Measurements from ENCODE around the gene ICAM3. TPM values are rescaled to one million over a fixed set of nuclear protein-coding genes. Genes with fewer than 3 reads are reported as not detected.

Gene ICAM3
- total RNA-seq, 6 donors from 2014 or later = 12.7 to 53.9 (median 20.5) TPM

GRCh38 chr19:10362259-10362658 lies 22.8 kb upstream of the ICAM3 start:
- Histone ChIP-seq H3K4me3 (no peak overlapping the region), H3K36me3 (peaks cover 34 to 99% (median 89%) of the 10 kb centered on the region in 4 donors), H3K27ac (no peak overlapping the region), H3K4me1 (no peaks in the 10 kb centered on the region), H3K9me3 (no peaks in the 10 kb centered on the region), H3K27me3 (no peaks in the 10 kb centered on the region)
- 97% methylated on average over 18 of the region's 18 CpGs; no CpG with 5 or more reads in 1 of the 2 donors for WGBS, 2 donors
- no peak for TF ChIP-seq EP300 (IDR thresholded peaks at IDR 0.05)
- TF ChIP-seq, protein P1, sequence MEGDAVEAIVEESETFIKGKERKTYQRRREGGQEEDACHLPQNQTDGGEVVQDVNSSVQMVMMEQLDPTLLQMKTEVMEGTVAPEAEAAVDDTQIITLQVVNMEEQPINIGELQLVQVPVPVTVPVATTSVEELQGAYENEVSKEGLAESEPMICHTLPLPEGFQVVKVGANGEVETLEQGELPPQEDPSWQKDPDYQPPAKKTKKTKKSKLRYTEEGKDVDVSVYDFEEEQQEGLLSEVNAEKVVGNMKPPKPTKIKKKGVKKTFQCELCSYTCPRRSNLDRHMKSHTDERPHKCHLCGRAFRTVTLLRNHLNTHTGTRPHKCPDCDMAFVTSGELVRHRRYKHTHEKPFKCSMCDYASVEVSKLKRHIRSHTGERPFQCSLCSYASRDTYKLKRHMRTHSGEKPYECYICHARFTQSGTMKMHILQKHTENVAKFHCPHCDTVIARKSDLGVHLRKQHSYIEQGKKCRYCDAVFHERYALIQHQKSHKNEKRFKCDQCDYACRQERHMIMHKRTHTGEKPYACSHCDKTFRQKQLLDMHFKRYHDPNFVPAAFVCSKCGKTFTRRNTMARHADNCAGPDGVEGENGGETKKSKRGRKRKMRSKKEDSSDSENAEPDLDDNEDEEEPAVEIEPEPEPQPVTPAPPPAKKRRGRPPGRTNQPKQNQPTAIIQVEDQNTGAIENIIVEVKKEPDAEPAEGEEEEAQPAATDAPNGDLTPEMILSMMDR (IDR thresholded peaks at IDR 0.05) = no peak
- no peak for TF ChIP-seq POLR2A (IDR thresholded peaks at IDR 0.05)
- no peak for TF ChIP-seq POLR2AphosphoS5 (IDR thresholded peaks at IDR 0.05)
- peak in 1 of 2 donors; percentile 62 for DNase-seq
- ATAC-seq (ENCODE audit: low FRiP score in 2 of 2) = no peak

DNA sequence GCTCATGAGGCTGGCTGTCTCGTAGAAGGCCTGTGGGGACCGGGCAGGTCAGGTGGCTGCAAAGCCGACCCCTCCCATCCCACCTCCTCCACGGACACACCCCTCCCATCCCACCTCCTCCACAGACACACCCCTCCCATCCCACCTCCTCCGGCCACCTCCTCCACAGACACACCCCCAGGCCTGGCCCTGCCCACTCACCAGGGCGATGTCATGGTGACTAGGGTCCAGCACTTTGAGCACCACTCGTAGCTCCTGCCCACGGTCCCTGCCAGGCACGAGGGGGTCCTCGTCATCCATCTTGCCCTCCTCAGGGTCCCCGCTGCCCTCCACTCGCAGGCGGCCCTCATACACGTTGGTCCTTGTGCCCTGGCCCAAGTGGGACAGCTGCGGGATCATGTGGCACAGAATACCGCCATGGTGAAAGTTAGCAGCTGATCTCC lies 22.2 kb upstream of the ICAM3 start:
- DNase-seq (peak in 1 of 2 donors; percentile 51), ATAC-seq (ENCODE audit: low FRiP score in 2 of 2) (no peak)
- Histone ChIP-seq H3K27ac (no peak overlapping the region), H3K27me3 (no peaks in the 10 kb centered on the region), H3K4me1 (no peaks in the 10 kb centered on the region), H3K9me3 (no peaks in the 10 kb centered on the region), H3K4me3 (no peak overlapping the region), H3K36me3 (peaks cover 30 to 97% (median 88%) of the 10 kb centered on the region in 4 donors)
- TF ChIP-seq, protein P1 (IDR thresholded peaks at IDR 0.05) = no peak
- TF ChIP-seq POLR2AphosphoS5 (IDR thresholded peaks at IDR 0.05) (no peak), EP300 (IDR thresholded peaks at IDR 0.05) (no peak), POLR2A (IDR thresholded peaks at IDR 0.05) (no peak)
- WGBS, 2 donors = 90 to 92% methylated on average over 10 to 16 of the region's 16 CpGs

DNA sequence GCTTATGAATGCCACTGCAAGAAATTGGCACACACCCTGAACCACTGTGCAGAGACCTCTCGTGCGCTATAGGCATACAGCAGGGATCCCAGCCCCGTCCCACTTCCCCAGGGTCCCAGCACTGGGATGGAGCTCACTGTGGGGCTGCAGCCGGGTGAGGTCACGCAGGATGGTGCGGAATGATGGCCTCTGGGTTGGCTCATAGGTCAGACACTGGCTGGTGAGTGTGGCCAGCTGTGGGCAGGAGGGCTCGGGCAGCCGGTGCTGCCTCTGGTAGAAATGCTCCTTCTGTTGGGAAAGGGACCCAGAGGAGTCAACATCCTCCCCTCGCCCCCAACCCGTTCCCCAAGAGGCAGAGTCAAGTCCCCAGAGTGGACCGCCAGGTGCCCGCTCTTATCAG lies 17.0 kb upstream of the ICAM3 start:
- no peaks in the 10 kb centered on the region for H3K9me3 ChIP-seq
- H3K4me1 ChIP-seq = no peaks in the 10 kb centered on the region
- peaks cover 13 to 95% (median 80%) of the 10 kb centered on the region in 4 donors for H3K36me3 ChIP-seq
- no peaks in the 10 kb centered on the region for H3K27me3 ChIP-seq
- no peak overlapping the region for H3K4me3 ChIP-seq
- 96 to 97% methylated on average over 3 to 12 of the region's 12 CpGs for WGBS, 2 donors
- no peak overlapping the region for H3K27ac ChIP-seq
- TF ChIP-seq, protein P1 (IDR thresholded peaks at IDR 0.05) = no peak
- no peak for TF ChIP-seq POLR2A (IDR thresholded peaks at IDR 0.05)
- TF ChIP-seq POLR2AphosphoS5 (IDR thresholded peaks at IDR 0.05) = no peak
- TF ChIP-seq EP300 (IDR thresholded peaks at IDR 0.05) = no peak
- DNase-seq = peak in 1 of 2 donors; percentile 52
- ATAC-seq (ENCODE audit: low FRiP score in 2 of 2) = no peak

GRCh38 chr19:10353793-10354391 lies 14.5 kb upstream of the ICAM3 start:
- peak; percentile 7 to 61 for ATAC-seq (ENCODE audit: low FRiP score in 2 of 2)
- Histone ChIP-seq H3K27me3 (no peaks in the 10 kb centered on the region), H3K36me3 (peaks cover 12 to 90% (median 71%) of the 10 kb centered on the region in 4 donors), H3K27ac (no peak overlapping the region), H3K9me3 (no peaks in the 10 kb centered on the region), H3K4me1 (no peaks in the 10 kb centered on the region), H3K4me3 (no peak overlapping the region)
- DNase-seq = peak in 1 of 2 donors; percentile 86
- TF ChIP-seq EP300 (IDR thresholded peaks at IDR 0.05) = no peak
- TF ChIP-seq POLR2A (IDR thresholded peaks at IDR 0.05) = no peak
- TF ChIP-seq POLR2AphosphoS5 (IDR thresholded peaks at IDR 0.05) = no peak
- TF ChIP-seq, protein P1 (IDR thresholded peaks at IDR 0.05) = no peak
- 89 to 95% methylated on average over 16 to 31 of the region's 32 CpGs for WGBS, 2 donors
